Small intestine (tissue), 7 donors: ENCODE results near the gene GNB2. TPM values are rescaled to one million over a fixed set of nuclear protein-coding genes. Genes with fewer than 3 reads are reported as not detected.
"Not testable (repeated sequence)": the region's sequence is repeated elsewhere in the genome, so short reads cannot be mapped to it uniquely, and the experiment has no call there.

ENCODE experiments used
- DNase-seq, 2 donors: peaks; one replicate each; pipeline versions ENCODE4 v3.0.0 to v3.0.0-alpha.2; 2013
- FAIRE-seq: peaks from 2 replicates; lab custom pipeline; 2012; peaks lifted over from hg19 to GRCh38; lab: Jason Lieb, UNC
- H3K27ac ChIP-seq, 3 donors: one replicate each; pipeline ENCODE4 v1.5.1; 2013; ENCODE audit warnings: low read length in 2 of 3, mild to moderate bottlenecking in 2 of 3, control low read depth in 1 of 3, inconsistent platforms in 1 of 3, low read depth in 1 of 3, moderate library complexity in 1 of 3
- H3K27me3 ChIP-seq, 3 donors: one replicate each; pipeline ENCODE4 v1.6.1; 2013; ENCODE audit warnings: low read length in 3 of 3, inconsistent platforms in 1 of 3; ENCODE audit not compliant: control insufficient read depth in 3 of 3, insufficient read depth in 3 of 3
- H3K36me3 ChIP-seq, 3 donors: one replicate each; pipeline ENCODE4 v1.6.1; 2013; ENCODE audit warnings: low read length in 3 of 3, inconsistent platforms in 1 of 3, low read depth in 1 of 3, mild to moderate bottlenecking in 1 of 3, moderate library complexity in 1 of 3; ENCODE audit not compliant: control insufficient read depth in 3 of 3, insufficient read depth in 2 of 3
- H3K4me1 ChIP-seq, 3 donors: one replicate each; pipeline ENCODE4 v1.6.1; 2013; ENCODE audit warnings: low read length in 2 of 3, inconsistent platforms in 1 of 3, low read depth in 1 of 3, mild to moderate bottlenecking in 1 of 3, moderate library complexity in 1 of 3; ENCODE audit not compliant: control insufficient read depth in 3 of 3, insufficient read depth in 2 of 3
- H3K4me3 ChIP-seq, 3 donors: one replicate each; pipeline ENCODE4 v1.5.1; 2013; ENCODE audit warnings: low read length in 3 of 3, control low read depth in 1 of 3, inconsistent platforms in 1 of 3, low read depth in 1 of 3, mild to moderate bottlenecking in 1 of 3, moderate library complexity in 1 of 3
- H3K9me3 ChIP-seq, 2 donors: one replicate each; pipeline ENCODE4 v1.6.1; 2013; ENCODE audit warnings: low read depth in 1 of 2, low read length in 1 of 2; ENCODE audit not compliant: control insufficient read depth in 2 of 2, insufficient read depth in 1 of 2
- WGBS, 3 donors: extraction: QIAGEN DNeasy Blood & Tissue Kit; methylation state at CpG; one replicate each; pipeline ENCODE4 v1.1.7; 2013; 5-methylcytosine and 5-hydroxymethylcytosine counted together
- polyA plus RNA-seq, 4 donors: library from polyadenylated mRNA; stranded (reverse) in 3 of 4; unstranded in 1 of 4; fragments of 200-250 nt in 3 of 4; fragments of 120-200 nt in 1 of 4; gene quantifications; one replicate each; pipeline versions ENCODE4 v1.2.1 to v1.2.3, GENCODE V29; 2013
- donor health status: healthy with polysubstance abuse.
- donor health status: control.
- donor health status: control.
- donor health status: Bipolar disorder and iron deficiency.
- donor health status: healthy.

Gene GNB2
- polyA plus RNA-seq, 4 donors: 179 to 214 (median 186) TPM

- DNase-seq (peak; percentile 97 to 100), FAIRE-seq (no peak)
- WGBS, 3 donors: 0 to 1% (median 1%) methylated on average over 80 to 86 of the region's 86 CpGs
- H3K36me3 ChIP-seq: peaks cover 0 to 24% (median 0%) of the 10 kb centered on the region in 3 donors
- H3K4me3 ChIP-seq: peak within 1 kb of the TSS; percentile 76 to 94 (median 93)
- H3K27ac ChIP-seq: peak within 1 kb of the TSS; percentile 82 to 99 (median 95)
- H3K4me1 ChIP-seq: peaks cover 0 to 18% (median 3%) of the 10 kb centered on the region in 3 donors
- no peaks in the 10 kb centered on the region for H3K27me3 ChIP-seq
- H3K9me3 ChIP-seq: no peaks in the 10 kb centered on the region
Measured at GRCh38 chr7:100705753-100706671, 32.5 kb downstream of the GNB2 start, which contains the start of gene POP7. Gene POP7, plus strand, starts transcription at chr7:100706121. Its CDS starts 710 bp downstream, at chr7:100706831.

- Histone ChIP-seq H3K27me3 (no peaks in the 10 kb centered on the region), H3K9me3 (no peaks in the 10 kb centered on the region), H3K4me3 (peak overlapping the region; percentile 76 to 94 (median 93)), H3K36me3 (peaks cover 0 to 24% (median 0%) of the 10 kb centered on the region in 3 donors), H3K27ac (peak overlapping the region; percentile 34 to 99 (median 91)), H3K4me1 (peaks cover 0 to 18% (median 3%) of the 10 kb centered on the region in 3 donors)
- no peak for FAIRE-seq
- 8 to 31% (median 26%) methylated on average over 34 of the region's 34 CpGs for WGBS, 3 donors
- peak in 1 of 2 donors; percentile 71 for DNase-seq
Measured at GRCh38 chr7:100706672-100707311, 33.3 kb downstream of the GNB2 start.

- H3K4me1 ChIP-seq: peaks cover 0 to 18% (median 3%) of the 10 kb centered on the region in 3 donors
- WGBS, 3 donors: 77 to 83% (median 83%) methylated on average over 6 of the region's 6 CpGs
- no peak overlapping the region for H3K4me3 ChIP-seq
- no peak overlapping the region for H3K27ac ChIP-seq
- H3K9me3 ChIP-seq: no peaks in the 10 kb centered on the region
- DNase-seq (peak in 1 of 2 donors; percentile 21), FAIRE-seq (no peak)
- H3K27me3 ChIP-seq: no peaks in the 10 kb centered on the region
- H3K36me3 ChIP-seq: peaks cover 0 to 24% (median 0%) of the 10 kb centered on the region in 3 donors
Measured at GRCh38 chr7:100708395-100708794, 34.9 kb downstream of the GNB2 start.

- peaks cover 0 to 24% (median 0%) of the 10 kb centered on the region in 3 donors for H3K36me3 ChIP-seq
- no peaks in the 10 kb centered on the region for H3K9me3 ChIP-seq
- FAIRE-seq (no peak), DNase-seq (no peak)
- no peaks in the 10 kb centered on the region for H3K27me3 ChIP-seq
- H3K27ac ChIP-seq: no peak overlapping the region
- peaks cover 0 to 13% (median 3%) of the 10 kb centered on the region in 3 donors for H3K4me1 ChIP-seq
- 73 to 94% (median 74%) methylated on average over 4 of the region's 4 CpGs for WGBS, 3 donors
- H3K4me3 ChIP-seq: no peak overlapping the region
Measured at GRCh38 chr7:100710452-100710851, 36.9 kb downstream of the GNB2 start.

GRCh38 chr7:100711369-100711768 lies 37.8 kb downstream of the GNB2 start:
- no peak for FAIRE-seq
- Histone ChIP-seq H3K27ac (no peak overlapping the region), H3K9me3 (no peaks in the 10 kb centered on the region), H3K4me3 (no peak overlapping the region), H3K27me3 (no peaks in the 10 kb centered on the region), H3K36me3 (peaks cover 0 to 24% (median 0%) of the 10 kb centered on the region in 3 donors), H3K4me1 (peaks cover 0 to 13% (median 3%) of the 10 kb centered on the region in 3 donors)
- WGBS, 3 donors: 85 to 94% (median 88%) methylated on average over 11 of the region's 11 CpGs
- DNase-seq: no peak

GRCh38 chr7:100714725-100715124 lies 41.2 kb downstream of the GNB2 start:
- WGBS, 3 donors: 71 to 78% (median 77%) methylated on average over 8 of the region's 8 CpGs
- H3K9me3 ChIP-seq: no peaks in the 10 kb centered on the region

GRCh38 chr7:100717073-100717472 lies 43.5 kb downstream of the GNB2 start:
- WGBS, 3 donors: 92 to 97% (median 97%) methylated on average over 2 of the region's 2 CpGs
- H3K36me3 ChIP-seq, H3K4me3 ChIP-seq, FAIRE-seq, H3K9me3 ChIP-seq, H3K27ac ChIP-seq, DNase-seq: not testable (repeated sequence)
- peaks cover 0 to 12% (median 0%) of the 10 kb centered on the region in 3 donors for H3K4me1 ChIP-seq
- H3K27me3 ChIP-seq: peaks cover 8 to 27% (median 20%) of the 10 kb centered on the region in 3 donors

More at GRCh38 chr7:100714725-100715124, 41.2 kb downstream of the GNB2 start:
- Histone ChIP-seq H3K4me1 (peaks cover 0 to under 1% (median 0%) of the 10 kb centered on the region in 3 donors), H3K36me3 (peaks cover 0 to 3% (median 0%) of the 10 kb centered on the region in 3 donors), H3K4me3 (no peak overlapping the region), H3K27ac (no peak overlapping the region), H3K27me3 (peaks cover 0 to 6% (median 3%) of the 10 kb centered on the region in 3 donors)
- FAIRE-seq: no peak
- DNase-seq: no peak
